GM20000 (cell line): ENCODE results near the gene TTC7B.

Source experiments
- DNase-seq: peaks from one replicate; pipeline ENCODE4 v3.0.0; 2012; ENCODE audit warnings: low spot score
- TF ChIP-seq, protein P1 (sequence below): IDR thresholded peaks from 2 replicates; pipeline ENCODE4 v1.5.1; 2012; ENCODE audit warnings: mild to moderate bottlenecking, control low read depth; ENCODE audit errors: extremely low read depth, missing control alignments

Gene TTC7B

DNA sequence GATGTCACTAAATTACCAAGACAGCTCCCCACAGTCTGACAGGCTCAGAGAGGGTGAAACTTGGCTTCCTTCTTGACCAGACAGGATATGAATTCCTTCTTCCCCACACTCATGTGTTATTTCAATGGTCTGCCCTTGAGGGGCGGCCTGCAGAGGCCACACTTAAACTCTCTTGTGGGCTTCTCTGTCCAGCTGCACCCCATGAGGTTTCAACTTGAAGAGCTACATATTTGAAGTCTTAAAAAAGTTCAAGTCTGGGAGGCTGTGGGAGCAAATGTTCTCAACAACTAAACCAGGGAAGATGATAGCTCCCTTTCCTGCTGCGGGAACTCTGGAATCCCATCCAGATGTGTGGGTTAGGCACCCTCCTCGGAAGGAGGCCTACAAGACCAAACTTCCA lies 98.3 kb downstream of the TTC7B start:
- TF ChIP-seq, protein P1, sequence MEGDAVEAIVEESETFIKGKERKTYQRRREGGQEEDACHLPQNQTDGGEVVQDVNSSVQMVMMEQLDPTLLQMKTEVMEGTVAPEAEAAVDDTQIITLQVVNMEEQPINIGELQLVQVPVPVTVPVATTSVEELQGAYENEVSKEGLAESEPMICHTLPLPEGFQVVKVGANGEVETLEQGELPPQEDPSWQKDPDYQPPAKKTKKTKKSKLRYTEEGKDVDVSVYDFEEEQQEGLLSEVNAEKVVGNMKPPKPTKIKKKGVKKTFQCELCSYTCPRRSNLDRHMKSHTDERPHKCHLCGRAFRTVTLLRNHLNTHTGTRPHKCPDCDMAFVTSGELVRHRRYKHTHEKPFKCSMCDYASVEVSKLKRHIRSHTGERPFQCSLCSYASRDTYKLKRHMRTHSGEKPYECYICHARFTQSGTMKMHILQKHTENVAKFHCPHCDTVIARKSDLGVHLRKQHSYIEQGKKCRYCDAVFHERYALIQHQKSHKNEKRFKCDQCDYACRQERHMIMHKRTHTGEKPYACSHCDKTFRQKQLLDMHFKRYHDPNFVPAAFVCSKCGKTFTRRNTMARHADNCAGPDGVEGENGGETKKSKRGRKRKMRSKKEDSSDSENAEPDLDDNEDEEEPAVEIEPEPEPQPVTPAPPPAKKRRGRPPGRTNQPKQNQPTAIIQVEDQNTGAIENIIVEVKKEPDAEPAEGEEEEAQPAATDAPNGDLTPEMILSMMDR: no peak

DNA sequence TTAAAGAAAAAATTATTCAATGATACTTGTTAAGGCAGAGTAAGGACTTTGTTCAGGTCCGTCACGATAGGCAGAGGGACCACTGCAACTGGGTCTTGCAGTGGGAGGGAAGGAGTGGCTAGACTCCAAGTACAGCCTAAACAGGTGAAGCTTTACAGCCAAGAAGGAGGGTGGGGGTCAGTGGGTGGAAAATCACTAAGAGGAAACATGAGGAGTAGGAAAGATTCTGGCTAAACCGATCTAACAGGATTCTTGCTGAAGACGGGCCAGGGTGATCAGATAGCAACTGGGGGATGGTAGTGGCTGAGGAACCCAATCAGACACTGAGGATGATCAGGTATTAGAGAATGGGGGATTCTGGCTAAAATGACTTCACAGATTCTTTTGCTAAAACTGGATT lies 100.2 kb downstream of the TTC7B start:
- no peak for DNase-seq
- TF ChIP-seq, protein P1: no peak

More for the DNA sequence above, 98.3 kb downstream of the TTC7B start:
- no peak for DNase-seq

DNA sequence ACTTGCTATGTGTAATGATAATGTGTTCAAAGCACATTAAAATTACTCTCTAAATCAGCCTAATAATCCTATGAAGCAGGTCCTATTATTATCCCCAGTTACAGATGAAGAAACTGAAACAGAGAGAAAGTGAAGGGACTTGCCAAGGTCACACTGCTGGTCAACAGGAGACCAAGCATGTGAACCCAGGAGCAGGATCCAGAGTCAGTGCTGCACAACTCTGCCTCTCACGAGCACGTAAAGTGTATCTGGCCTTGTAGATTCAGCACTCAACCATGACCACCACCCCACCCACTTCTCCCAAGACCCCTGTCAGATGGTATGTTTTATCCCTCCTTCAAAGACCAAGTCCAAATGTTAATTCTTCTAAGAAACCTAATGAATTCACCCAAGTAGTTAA lies 100.7 kb downstream of the TTC7B start:
- no peak for DNase-seq
- TF ChIP-seq, protein P1: no peak

DNA sequence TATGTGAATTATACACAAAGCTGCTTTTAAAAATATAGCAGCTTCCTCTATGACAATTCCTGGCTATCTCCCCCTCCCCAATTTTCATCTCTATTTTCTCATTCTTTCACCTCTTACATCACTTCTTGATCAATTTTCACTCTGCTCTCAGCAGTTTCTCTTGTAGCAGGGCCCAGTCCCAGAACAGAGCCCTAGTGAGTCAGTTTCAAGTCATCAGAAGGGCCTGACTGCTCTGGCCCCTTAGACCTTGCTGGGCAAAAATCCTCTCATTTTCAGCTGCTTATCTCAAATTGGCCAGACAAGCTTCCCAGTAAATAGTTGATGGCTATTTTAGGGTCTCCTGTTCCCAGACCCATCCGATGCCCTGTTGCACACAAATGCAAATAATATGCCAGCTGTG lies 101.4 kb downstream of the TTC7B start:
- no peak for DNase-seq
- TF ChIP-seq, protein P1: no peak

DNA sequence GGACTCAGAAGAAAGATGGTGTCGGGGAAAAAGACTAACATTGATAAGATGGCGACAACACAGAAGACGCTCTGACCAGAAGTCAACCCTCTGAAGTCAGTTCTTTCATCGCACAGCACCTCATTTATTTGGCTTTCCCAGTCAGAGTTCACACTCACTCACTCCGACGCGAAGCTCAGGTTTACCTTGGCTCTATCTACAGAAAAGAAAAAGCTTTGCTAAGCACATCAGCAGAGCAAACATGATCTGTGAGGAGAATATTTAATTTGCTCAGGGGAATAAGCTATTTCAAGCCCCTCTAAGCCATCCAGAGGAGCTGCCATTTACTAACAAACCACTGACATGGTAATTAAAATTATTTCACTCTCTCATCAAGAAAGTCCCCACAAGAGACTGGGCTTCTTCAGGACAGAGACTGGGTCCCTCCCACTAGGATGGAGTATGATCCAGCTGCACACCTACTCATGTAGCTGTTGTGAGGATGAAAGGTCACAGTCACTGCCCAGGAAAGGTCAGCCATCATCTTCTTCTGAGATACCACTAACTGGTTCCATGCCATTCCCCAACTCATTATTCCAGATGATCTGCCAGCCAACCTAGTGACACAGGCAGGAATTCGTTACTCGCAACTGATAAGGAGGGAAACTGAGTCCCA lies 111.4 kb downstream of the TTC7B start:
- TF ChIP-seq, protein P1: no peak
- DNase-seq: no peak

DNA sequence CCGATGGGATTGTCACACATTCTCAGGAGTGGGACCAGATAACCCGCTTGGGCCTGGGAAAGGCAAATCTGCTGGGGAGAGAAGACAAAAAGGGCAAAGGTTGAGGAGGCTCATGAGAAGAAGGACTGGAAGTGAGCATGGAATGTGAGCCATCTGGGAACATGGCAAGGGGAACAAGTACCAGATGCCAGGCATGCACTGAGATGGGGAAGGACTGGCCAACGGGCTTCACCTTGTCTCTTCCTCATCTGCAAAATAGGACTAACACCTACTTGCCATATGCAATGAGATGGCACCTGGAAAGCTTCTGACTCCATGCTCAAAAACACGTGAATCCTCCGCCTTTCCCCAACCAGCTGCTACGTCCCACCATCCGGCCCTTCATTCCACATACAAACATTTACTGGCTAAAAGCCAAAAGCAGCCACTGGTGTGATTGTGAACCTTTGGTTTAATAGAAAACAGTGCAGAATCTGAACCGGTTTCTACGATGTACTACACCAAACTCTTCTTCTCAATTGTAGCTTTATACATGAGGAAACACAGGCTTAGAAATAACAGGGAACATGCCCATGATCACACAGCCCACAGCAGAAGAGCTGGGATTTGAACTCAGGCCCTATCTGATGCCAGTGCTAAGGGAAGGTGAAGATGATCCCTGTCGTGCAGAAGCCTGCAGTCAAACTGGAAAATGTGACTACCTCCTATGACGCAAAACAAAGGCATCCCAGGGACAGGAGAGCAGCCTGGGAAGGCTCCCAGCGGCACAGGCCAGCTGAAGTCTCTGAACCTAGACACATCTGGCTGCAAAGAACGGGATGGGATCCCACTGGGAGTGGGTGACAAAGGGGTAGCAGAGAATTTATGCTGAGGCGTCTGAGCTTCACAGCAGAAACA lies 112.1 kb downstream of the TTC7B start:
- DNase-seq: no peak
- TF ChIP-seq, protein P1: no peak
